Omental fat pad (tissue), 4 donors: ENCODE data around the gene C1orf198. TPM values are rescaled to one million over a fixed set of nuclear protein-coding genes. Genes with fewer than 3 reads are reported as not detected.
A peak's percentile ranks its signal among the peaks of the same experiment; 100 is the strongest.

ENCODE experiments used
- ATAC-seq: fragments of 150-250 bp; one replicate; pipeline ENCODE4 v1.9.1; 2016; ENCODE audit warnings: mild to moderate bottlenecking, moderate library complexity; ENCODE audit not compliant: low FRiP score
- DNase-seq: peaks from one replicate; pipeline ENCODE4 v3.0.0-alpha.2; 2019; ENCODE audit warnings: low spot score
- CTCF ChIP-seq, 3 donors: fragments of 450-650 bp; IDR thresholded peaks; one replicate each; pipeline ENCODE4 v1.5.1; 2016 to 2017; ENCODE audit warnings: antibody characterized with exemption in 3 of 3, mild to moderate bottlenecking in 3 of 3, moderate library complexity in 2 of 3
- total RNA-seq, 4 donors: library from RNA; depleted of rRNA; stranded (reverse); fragments of >200 nt; gene quantifications; one replicate each; pipeline ENCODE4 v1.1.0, GENCODE V29; 2016

The C1orf198 gene
- total RNA-seq, 4 donors from 2014 or later, result 32.8 to 98.4 (median 63.2) TPM

GRCh38 chr1:230900984-230901383 is 32.7 kb upstream of the C1orf198 start:
- DNase-seq (no peak), ATAC-seq (no peak)
- no peak for TF ChIP-seq CTCF (IDR thresholded peaks at IDR 0.05)

- TF ChIP-seq CTCF (IDR thresholded peaks at IDR 0.05), result no peak
- ATAC-seq, result peak; percentile 90
Observed at GRCh38 chr1:230899841-230900251, 31.5 kb upstream of the C1orf198 start.

GRCh38 chr1:230898748-230899147 is 30.4 kb upstream of the C1orf198 start:
- ATAC-seq (no peak), DNase-seq (no peak)
- TF ChIP-seq CTCF (IDR thresholded peaks at IDR 0.05), result no peak

More at GRCh38 chr1:230899841-230900251, 31.5 kb upstream of the C1orf198 start:
- DNase-seq, result no peak

- ATAC-seq (no peak), DNase-seq (no peak)
- no peak for TF ChIP-seq CTCF (IDR thresholded peaks at IDR 0.05)
Observed at GRCh38 chr1:230898144-230898543, 29.8 kb upstream of the C1orf198 start.

GRCh38 chr1:230896779-230897178 is 28.5 kb upstream of the C1orf198 start:
- no peak for ATAC-seq
- no peak for TF ChIP-seq CTCF (IDR thresholded peaks at IDR 0.05)
- no peak for DNase-seq

GRCh38 chr1:230895452-230895851 is 27.1 kb upstream of the C1orf198 start:
- ATAC-seq, result no peak
- no peak for DNase-seq
- no peak for TF ChIP-seq CTCF (IDR thresholded peaks at IDR 0.05)

- no peak for ATAC-seq
- no peak for DNase-seq
- no peak for TF ChIP-seq CTCF (IDR thresholded peaks at IDR 0.05)
Observed at GRCh38 chr1:230894664-230895063, 26.3 kb upstream of the C1orf198 start.
